Right lobe of liver (tissue), 4 donors: Measurements from ENCODE around the gene ANKRD53.

Source experiments
- POLR2A ChIP-seq: fragments of 450-650 bp; IDR thresholded peaks from one replicate; pipeline ENCODE4 v1.6.1; 2017; ENCODE audit warnings: antibody characterized with exemption, mild to moderate bottlenecking
- TF ChIP-seq, protein P1 (sequence below), 4 donors: fragments of 200-600 bp in 3 of 4; fragments of 450-650 bp in 1 of 4; IDR thresholded peaks; one replicate each; pipeline versions ENCODE4 v1.5.1 to v1.8.0; 2016 to 2022; ENCODE audit warnings: antibody characterized with exemption in 4 of 4, mild to moderate bottlenecking in 2 of 4
- donor health status: DM: no; HTN: no; CAD: no.
- donor health status: DM: no; HTN: no; CAD: no.
- donor health status: DM: no; HTN: yes; CAD: no.

DNA sequence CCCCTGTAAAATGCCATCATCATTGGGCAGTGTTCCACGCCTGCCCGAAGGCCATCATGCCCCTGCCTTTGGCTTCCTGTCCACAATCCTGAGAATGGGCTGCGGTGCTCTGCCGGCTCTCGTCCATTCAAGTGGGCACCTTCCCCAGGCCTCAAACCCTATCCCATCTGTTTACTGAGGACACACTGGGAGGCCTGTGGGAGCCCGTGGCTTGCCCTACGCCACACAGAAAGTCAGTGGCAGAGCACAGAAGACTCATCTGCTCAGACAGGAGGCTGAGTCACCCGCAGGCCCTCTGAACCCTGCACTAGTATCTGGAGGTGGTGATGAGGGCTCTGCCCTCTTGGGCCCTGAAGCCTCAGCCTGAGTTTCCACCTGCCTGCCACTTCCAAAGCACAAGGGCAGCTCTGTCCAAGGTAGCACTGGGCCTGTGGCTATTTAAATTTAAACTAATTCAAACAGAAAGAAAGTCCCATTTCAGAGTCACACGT is 19.1 kb upstream of the ANKRD53 start:
- TF ChIP-seq, protein P1, sequence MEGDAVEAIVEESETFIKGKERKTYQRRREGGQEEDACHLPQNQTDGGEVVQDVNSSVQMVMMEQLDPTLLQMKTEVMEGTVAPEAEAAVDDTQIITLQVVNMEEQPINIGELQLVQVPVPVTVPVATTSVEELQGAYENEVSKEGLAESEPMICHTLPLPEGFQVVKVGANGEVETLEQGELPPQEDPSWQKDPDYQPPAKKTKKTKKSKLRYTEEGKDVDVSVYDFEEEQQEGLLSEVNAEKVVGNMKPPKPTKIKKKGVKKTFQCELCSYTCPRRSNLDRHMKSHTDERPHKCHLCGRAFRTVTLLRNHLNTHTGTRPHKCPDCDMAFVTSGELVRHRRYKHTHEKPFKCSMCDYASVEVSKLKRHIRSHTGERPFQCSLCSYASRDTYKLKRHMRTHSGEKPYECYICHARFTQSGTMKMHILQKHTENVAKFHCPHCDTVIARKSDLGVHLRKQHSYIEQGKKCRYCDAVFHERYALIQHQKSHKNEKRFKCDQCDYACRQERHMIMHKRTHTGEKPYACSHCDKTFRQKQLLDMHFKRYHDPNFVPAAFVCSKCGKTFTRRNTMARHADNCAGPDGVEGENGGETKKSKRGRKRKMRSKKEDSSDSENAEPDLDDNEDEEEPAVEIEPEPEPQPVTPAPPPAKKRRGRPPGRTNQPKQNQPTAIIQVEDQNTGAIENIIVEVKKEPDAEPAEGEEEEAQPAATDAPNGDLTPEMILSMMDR (IDR thresholded peaks at IDR 0.05) = no peak
- no peak for TF ChIP-seq POLR2A
